GM19193 (cell line): ENCODE data around the gene MAP3K20.

Experiments
- POLR2A ChIP-seq: IDR thresholded peaks from 4 replicates; pipeline ENCODE4 v1.6.1; 2011; ENCODE audit not compliant: insufficient read depth, insufficient read length; ENCODE audit errors: extremely low read depth

The MAP3K20 gene

DNA sequence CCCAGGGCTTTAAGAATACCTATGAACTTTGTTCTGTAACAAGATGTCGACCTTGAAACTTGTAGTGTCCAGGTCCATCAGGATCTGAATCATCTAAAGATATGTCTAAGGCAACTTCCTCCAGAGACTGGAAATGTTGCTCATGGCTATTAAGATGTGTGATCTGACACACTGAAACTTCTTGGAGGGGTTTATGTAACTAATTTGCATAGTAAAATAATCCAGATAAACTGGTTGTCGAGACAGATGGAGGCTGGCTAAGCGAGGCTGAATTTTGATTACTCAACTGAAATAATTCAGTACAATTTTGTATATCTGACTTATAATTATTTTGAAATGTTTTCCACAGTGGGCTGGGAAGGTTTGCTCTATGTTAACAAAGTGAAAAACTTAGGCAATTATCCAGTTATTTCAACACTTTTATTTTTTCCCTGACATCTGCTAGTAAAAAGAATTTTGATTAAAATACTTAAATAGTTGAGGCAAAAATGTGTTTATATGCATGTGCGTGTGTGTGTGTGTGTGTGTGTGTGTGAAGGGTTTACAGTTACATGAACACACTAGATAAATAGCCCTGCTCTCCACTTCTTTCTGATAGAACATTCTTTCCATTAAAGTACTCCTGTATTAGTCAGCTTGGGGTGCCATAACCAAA, 11.4 kb upstream of the MAP3K20 start:
- TF ChIP-seq POLR2A = no peak

DNA sequence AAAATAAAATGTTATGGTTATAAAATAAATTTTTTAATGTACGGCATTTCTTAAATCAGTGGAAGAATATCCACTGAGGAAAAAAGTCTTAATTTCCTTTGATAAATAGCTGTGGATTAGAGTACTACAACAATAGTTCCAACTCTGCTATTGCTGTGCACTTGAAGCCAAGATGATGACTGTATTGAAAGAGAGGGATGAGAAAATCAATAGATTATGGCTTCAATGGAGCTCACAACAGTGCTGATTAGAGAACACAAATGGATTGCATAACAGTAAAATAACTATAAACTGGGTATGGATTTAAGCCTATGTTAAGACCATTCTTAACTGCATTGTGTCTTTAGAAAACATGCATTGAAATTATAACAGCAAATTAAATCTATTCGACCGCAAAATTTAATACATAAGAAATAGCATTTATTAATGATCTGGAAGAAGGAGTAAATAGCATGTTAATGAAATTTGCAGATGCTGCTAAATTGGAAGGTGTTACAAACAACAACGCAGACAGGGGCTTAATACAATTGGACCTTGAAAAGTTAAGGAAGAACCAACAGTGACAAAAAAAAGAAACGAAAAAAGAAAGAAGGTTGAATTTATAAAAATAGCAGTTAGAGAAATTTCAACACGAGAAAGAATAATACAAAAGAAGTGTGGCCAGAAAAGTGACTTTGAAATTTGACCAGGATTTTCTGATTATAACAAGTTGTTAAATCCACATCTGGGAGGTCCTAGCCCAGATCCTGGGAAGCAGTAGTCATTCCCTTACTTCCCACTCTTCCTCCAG, 8.6 kb upstream of the MAP3K20 start:
- TF ChIP-seq POLR2A = no peak

DNA sequence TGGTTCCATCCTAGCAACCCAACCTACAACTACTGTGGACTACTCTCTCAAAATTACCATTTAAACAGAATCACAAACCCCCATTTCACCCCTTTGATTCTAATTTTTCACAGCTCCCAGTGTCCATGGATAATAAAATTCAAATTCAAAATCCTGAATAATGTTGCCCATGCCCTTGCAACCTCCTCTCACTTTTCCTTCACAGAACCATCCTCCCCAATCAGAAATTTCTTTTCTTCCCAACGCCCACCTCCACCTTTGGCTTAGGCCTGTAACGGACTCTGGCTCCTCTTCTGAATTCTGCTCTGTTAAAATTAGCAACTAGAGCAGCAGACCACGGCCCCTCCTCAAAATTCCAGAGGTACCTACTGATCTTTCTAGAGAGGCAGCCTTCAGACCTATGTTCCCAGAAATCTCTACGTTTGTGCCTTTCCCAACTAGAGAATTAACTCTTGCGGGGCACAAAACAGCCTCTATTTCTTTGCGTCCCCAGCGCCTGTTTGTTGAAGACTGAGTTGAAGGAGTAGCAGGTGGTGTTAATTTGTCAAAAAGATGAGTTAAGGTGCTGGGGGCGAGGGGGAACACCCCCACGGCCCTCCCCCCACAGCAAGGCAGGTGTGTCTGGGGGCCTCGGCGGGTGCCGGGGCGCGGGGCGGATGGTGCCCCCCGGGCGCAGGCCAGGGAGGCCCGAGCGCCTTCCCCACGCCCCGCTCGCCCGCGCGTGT, 428 bp upstream of the MAP3K20 start:
- TF ChIP-seq POLR2A = no peak

DNA sequence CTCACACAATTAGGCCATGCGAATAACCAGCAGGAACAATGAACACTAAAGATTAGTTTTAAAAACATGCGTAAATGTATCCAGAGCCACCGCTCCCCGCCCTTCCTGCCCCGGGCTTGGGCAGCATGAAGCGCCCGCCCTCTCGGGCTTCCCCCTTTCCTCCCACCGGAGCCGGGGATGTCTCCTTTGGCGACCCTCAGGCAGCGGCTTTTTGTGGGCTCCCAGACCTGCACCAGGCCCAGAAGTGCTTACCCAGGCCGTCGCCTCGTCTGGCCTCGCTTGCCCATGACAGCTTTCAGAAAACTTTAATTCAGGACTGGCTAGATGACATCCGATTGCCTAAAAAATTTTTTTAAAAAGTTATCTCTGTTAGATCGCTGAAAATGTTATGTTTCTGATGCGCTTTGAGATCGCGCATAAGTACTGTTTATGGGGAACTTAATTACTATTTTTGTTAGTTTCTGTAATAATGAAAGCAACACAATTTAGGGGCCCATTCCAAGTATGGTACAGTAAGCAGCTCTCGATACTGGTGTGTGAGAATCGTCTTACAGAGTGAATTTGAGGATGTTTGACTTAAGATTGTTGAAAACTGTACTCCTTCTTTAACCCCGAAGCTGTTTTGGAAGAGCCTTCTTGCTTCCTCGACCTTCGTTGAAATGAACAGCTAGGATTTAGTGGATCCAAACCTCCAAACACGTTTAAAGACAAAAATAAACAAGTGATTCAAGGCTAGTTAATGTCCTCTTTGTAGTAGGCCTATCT, 1.1 kb downstream of the MAP3K20 start:
- TF ChIP-seq POLR2A = no peak

DNA sequence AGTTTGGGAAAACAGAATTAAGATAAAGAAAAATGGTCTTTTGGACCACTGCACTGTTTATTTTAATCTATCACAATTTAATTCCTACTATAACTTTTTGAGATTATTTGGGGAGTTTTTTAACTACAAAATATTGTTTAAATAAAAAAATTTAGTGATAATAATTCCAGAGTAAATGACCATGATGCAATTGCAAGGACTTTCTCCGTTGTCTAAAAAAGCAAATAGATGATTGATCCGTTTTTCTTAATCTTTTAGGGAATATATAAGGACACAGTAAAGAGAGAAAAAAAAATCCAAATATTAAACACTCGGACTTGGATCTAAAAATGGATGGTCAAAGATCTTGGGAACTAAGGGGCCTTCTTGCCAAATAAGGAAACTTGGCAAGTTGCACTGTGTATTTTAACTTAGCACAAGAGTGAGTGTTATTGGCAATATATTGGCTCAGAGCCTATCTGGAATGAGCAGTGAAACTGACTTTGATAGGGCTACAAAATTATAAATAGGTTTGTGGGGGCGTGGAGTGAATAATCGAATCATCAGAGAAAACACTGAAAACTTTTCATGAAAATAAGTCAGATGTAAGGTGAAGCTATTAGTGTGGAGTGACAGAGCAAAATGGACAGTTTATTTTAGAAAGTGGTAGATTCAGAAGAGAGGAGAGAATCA, 2.0 kb downstream of the MAP3K20 start:
- TF ChIP-seq POLR2A = no peak

DNA sequence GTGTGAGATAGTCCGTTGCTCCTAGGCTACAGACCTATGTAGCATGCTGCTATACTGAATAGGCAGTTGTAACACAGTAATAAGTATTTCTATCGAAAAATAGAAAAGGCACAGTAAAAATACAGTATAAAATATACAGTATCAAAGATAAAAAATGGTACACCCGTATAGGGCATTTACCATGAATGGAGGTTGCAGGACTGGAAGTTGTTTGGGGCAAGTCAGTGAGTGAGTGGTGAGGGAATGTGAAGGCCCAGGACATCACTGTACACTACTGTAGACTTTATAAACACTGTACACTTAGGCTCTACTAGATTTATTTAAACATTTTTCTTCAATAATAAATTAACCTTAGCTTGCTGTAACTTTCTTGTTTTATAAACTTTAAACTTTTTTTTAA, 3.5 kb downstream of the MAP3K20 start:
- TF ChIP-seq POLR2A = no peak

DNA sequence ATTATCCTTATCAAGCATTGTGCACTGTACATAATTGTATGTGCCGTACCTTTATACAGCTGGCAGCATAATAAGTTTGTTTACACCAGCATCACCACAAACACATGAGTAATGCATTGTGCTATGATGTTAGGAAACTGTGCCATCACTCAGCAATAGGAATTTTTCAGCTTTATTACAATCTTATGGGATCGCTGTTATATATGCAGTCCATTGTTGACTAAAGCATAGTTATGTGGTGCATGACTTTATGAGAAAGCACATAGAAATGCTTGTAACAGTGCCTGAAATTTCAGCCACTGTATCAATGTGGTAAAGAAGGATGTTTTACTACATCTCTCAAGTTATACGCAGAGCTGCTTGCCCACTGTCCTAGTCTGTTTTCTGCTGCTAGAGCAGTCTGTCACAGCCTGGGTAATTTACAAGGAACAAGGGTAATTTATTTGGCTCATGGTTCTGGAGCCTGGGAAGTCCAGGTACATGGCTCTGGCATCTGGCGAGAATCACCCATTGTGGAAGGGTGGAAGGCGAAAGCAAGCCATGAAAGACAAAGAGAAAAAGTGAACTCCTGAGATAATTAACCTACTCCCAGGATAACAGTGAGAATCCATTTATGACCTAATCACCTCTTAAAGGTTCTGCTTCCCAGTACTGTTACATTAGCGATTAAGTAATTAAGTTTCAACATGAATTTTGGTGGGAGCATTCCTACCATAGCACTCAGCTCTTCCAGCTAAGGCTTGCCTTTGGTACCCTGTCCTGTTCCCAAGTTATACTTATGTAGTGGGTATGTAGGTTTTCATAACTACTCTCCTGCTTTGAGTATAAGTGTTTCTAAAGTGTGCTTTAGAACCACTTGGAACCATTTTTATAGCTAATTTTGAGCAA, 4.6 kb downstream of the MAP3K20 start:
- no peak for TF ChIP-seq POLR2A

DNA sequence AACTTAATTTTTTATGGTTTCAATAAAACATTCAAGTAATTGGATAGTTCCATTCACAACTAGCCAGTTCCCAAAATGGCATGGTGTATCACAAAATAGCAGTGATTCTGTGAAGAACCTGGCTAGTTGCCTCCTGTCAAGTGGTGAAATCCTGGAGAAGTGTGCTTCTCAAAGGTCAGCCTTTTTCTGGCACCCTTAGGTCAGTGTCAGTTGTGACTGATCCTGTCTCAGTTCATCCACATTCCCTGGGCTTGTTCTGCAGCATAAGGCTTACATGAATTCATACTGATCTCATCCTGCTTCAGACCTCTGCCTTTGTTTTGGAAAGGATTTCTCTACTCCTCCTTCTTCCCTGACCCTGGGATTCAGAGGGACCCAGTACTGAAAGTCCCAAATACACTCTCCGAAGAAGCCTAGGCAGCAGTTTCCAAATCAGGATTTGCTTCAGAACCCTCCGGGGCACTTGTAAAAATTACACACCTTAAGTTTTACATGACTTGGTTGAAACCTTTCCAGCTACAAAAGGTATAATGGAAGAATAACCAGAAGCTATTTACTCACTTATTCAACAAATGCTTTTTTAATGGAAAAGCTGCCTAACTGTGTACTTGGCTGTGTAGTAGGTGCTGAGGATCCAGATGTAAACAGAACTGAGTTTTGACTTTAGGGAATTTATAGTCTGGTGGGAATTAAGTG, 11.0 kb downstream of the MAP3K20 start:
- TF ChIP-seq POLR2A = no peak

DNA sequence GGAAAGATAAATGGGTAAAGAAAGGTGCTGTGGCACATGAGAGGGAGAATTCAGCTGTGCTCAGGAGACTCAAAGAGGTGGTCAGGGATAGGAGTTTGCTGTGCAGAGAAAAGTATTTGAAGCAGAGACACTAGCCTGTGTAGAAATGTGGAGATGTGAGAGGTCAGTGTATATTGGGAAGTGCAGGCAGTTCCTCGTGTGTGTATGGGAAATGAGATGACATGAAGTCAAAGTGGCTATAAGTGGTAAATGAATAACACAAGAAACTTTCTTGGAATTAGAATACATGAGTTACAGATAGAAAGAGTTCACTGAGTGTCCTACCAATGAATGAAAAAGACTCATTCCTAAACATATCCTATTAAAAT, 11.6 kb downstream of the MAP3K20 start:
- no peak for TF ChIP-seq POLR2A

DNA sequence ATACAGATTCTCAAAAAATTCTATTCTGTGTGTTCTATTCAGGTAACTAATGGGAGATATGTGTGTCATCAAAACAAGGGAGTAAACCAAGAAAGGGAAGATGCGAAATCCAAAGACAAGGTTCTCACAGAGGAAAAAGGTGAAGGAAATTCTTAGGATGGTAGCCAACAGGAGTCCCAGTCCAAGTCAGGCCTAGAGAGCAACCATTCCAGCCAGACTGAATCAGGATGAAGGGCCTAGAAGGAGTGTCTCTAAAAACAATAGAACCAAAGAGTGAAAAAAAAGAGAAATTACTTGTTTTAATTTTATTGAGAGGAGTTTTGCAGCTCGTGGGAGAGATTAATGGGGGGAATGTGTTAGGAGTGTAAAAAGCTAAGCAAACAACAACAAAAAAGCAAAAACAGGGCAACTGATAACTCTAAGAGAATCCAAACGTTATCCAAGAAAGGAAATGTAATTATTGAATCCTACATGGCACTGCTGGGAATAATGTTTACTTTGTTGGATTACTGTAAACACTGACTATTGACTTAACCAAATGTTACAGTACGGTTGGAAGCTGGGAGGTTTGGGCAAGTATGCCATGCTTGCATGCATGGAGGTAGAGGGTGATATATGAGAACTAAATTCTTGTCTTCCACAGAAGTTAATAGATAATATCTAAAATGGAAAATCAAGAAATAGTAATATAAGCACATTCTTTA, 12.3 kb downstream of the MAP3K20 start:
- no peak for TF ChIP-seq POLR2A

DNA sequence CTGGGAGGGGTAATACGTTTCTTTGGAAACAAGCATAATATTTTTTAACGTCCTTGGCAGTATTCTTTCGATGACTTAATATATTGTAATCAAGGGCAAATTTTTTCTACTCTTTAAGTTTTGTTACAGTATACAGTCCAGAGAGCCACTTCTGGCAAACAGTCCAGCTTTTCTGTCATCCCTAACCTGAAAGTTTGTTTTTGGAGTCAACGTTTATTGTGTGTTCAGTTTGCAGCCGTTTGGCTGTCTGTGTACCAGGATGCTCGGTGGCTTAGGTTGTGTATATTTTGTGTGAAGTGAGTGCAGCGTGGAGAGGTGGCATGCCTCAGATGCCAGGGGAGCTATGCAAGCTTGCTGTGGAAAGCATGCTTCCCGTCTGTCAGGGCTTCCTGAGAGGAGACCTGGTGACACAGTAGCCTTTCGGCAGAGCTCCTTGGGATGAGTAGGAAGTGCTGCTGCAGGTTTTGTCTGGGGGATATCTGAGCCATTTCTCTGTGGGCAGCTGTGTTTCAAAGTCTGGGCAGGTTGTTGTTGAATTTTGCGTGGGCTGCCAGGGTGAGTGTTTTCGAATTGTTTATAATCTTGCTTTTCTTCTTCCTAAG, 14.7 kb downstream of the MAP3K20 start:
- TF ChIP-seq POLR2A = no peak
